GM19467 (cell line): Measurements from ENCODE around the gene SUMO4.

Experiments
- ATAC-seq: cut with Tn5 transposase; IDR thresholded peaks from one replicate; pipeline ENCODE4 v1.9.1; 2021; ENCODE audit warnings: mild to moderate bottlenecking, moderate library complexity; ENCODE audit not compliant: unreplicated experiment

The SUMO4 gene

GRCh38 chr6:149389509-149390297 lies 10.4 kb upstream of the SUMO4 start:
- ATAC-seq: no peak

GRCh38 chr6:149392093-149392492 lies 8.0 kb upstream of the SUMO4 start:
- no peak for ATAC-seq

GRCh38 chr6:149392535-149392934 lies 7.5 kb upstream of the SUMO4 start:
- ATAC-seq: no peak

- no peak for ATAC-seq
These were observed 6.9 kb upstream of the SUMO4 start for GRCh38 chr6:149393002-149393679.

- no peak for ATAC-seq
These were observed 4.9 kb upstream of the SUMO4 start for GRCh38 chr6:149395185-149395584.

GRCh38 chr6:149397384-149397783 lies 2.7 kb upstream of the SUMO4 start:
- ATAC-seq: no peak

- ATAC-seq: no peak
These were observed 3.5 kb downstream of the SUMO4 start for GRCh38 chr6:149403534-149403933.

- ATAC-seq: no peak
These were observed 6.0 kb downstream of the SUMO4 start for GRCh38 chr6:149405823-149406765.

- no peak for ATAC-seq
These were observed 9.6 kb downstream of the SUMO4 start for GRCh38 chr6:149409617-149410016.

- ATAC-seq: no peak
These were observed 10.5 kb downstream of the SUMO4 start for GRCh38 chr6:149410557-149410956.

- ATAC-seq: no peak
These were observed 13.9 kb downstream of the SUMO4 start for GRCh38 chr6:149414009-149414408.

- no peak for ATAC-seq
These were observed 14.8 kb downstream of the SUMO4 start for GRCh38 chr6:149414821-149415220.

GRCh38 chr6:149419696-149420404 lies 19.8 kb downstream of the SUMO4 start:
- no peak for ATAC-seq

- ATAC-seq: no peak
These were observed 21.1 kb downstream of the SUMO4 start for GRCh38 chr6:149421132-149421531.

- ATAC-seq: no peak
These were observed 22.5 kb downstream of the SUMO4 start for GRCh38 chr6:149422581-149422980.

GRCh38 chr6:149423964-149424440 lies 23.9 kb downstream of the SUMO4 start:
- no peak for ATAC-seq

- no peak for ATAC-seq
These were observed 25.2 kb downstream of the SUMO4 start for GRCh38 chr6:149425224-149425623.

- no peak for ATAC-seq
These were observed 25.7 kb downstream of the SUMO4 start for GRCh38 chr6:149425754-149426153.

GRCh38 chr6:149428606-149429005 lies 28.5 kb downstream of the SUMO4 start:
- ATAC-seq: no peak
